ENCODE measurements around the gene GYG1.

DNA sequence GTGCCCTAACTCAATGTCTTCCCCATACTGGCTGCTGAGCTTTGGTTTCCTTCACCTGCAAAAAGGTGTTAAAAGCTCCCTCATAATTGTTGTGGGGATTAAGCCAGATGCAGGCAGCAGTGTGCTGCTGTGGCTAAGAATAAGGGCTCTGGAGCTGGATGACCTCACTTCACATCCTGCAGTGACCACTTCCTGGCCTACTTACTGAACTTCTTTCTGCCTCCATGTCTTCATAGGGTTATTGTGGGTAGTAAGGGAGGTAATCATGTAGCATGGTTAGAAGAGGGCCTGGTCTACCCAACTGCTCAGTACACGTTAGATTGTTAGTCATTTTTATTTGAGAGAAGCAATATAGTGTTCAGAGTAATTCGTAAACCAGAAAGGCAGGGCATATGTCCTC lies 18.4 kb downstream of the GYG1 start:
- TF ChIP-seq, protein P1, sequence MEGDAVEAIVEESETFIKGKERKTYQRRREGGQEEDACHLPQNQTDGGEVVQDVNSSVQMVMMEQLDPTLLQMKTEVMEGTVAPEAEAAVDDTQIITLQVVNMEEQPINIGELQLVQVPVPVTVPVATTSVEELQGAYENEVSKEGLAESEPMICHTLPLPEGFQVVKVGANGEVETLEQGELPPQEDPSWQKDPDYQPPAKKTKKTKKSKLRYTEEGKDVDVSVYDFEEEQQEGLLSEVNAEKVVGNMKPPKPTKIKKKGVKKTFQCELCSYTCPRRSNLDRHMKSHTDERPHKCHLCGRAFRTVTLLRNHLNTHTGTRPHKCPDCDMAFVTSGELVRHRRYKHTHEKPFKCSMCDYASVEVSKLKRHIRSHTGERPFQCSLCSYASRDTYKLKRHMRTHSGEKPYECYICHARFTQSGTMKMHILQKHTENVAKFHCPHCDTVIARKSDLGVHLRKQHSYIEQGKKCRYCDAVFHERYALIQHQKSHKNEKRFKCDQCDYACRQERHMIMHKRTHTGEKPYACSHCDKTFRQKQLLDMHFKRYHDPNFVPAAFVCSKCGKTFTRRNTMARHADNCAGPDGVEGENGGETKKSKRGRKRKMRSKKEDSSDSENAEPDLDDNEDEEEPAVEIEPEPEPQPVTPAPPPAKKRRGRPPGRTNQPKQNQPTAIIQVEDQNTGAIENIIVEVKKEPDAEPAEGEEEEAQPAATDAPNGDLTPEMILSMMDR (conservative IDR thresholded peaks at IDR 0.05; ENCODE audit: low read depth in 2 of 2) = no peak
- no peak for TF ChIP-seq NANOG (IDR thresholded peaks at IDR 0.05; ENCODE audit: borderline replicate concordance)
- TF ChIP-seq STAT1 (IDR thresholded peaks at IDR 0.05; ENCODE audit: unreplicated experiment) = no peak
- no peak for TF ChIP-seq JUNB (IDR thresholded peaks at IDR 0.05; ENCODE audit: unreplicated experiment)
- TF ChIP-seq, protein P2, sequence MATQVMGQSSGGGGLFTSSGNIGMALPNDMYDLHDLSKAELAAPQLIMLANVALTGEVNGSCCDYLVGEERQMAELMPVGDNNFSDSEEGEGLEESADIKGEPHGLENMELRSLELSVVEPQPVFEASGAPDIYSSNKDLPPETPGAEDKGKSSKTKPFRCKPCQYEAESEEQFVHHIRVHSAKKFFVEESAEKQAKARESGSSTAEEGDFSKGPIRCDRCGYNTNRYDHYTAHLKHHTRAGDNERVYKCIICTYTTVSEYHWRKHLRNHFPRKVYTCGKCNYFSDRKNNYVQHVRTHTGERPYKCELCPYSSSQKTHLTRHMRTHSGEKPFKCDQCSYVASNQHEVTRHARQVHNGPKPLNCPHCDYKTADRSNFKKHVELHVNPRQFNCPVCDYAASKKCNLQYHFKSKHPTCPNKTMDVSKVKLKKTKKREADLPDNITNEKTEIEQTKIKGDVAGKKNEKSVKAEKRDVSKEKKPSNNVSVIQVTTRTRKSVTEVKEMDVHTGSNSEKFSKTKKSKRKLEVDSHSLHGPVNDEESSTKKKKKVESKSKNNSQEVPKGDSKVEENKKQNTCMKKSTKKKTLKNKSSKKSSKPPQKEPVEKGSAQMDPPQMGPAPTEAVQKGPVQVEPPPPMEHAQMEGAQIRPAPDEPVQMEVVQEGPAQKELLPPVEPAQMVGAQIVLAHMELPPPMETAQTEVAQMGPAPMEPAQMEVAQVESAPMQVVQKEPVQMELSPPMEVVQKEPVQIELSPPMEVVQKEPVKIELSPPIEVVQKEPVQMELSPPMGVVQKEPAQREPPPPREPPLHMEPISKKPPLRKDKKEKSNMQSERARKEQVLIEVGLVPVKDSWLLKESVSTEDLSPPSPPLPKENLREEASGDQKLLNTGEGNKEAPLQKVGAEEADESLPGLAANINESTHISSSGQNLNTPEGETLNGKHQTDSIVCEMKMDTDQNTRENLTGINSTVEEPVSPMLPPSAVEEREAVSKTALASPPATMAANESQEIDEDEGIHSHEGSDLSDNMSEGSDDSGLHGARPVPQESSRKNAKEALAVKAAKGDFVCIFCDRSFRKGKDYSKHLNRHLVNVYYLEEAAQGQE (IDR thresholded peaks at IDR 0.05; ENCODE audit: unreplicated experiment) = no peak
